ES-I3 (cell line): ENCODE results near the gene NELFE.
"Not testable (repeated sequence)": the region's sequence is repeated elsewhere in the genome, so short reads cannot be mapped to it uniquely, and the experiment has no call there.

Source experiments
- H3K36me3 ChIP-seq: 2 replicates; pipeline ENCODE4 v1.6.1; 2013; ENCODE audit warnings: mild to moderate bottlenecking, low read length, control low read depth, moderate library complexity; ENCODE audit not compliant: insufficient read depth
- H3K4me1 ChIP-seq: 2 replicates; pipeline ENCODE4 v1.6.1; 2013; ENCODE audit warnings: mild to moderate bottlenecking, control low read depth, low read length; ENCODE audit not compliant: insufficient read depth
- H3K9ac ChIP-seq: 2 replicates; pipeline ENCODE4 v1.6.1; 2013; ENCODE audit warnings: low read depth, mild to moderate bottlenecking, low read length, moderate library complexity
- H3K9me3 ChIP-seq: 2 replicates; pipeline ENCODE4 v1.6.1; 2013; ENCODE audit warnings: mild to moderate bottlenecking, low read length, moderate library complexity; ENCODE audit not compliant: control insufficient read depth, insufficient read depth

NELFE gene

GRCh38 chr6:31980195-31980876 lies 21.6 kb upstream of the NELFE start:
- H3K9me3 ChIP-seq, H3K9ac ChIP-seq, H3K4me1 ChIP-seq, H3K36me3 ChIP-seq: not testable (repeated sequence)

GRCh38 chr6:31979238-31979898 lies 20.6 kb upstream of the NELFE start:
- no peak overlapping the region for H3K9ac ChIP-seq
- H3K4me1 ChIP-seq = no peaks in the 10 kb centered on the region
- H3K9me3 ChIP-seq = no peaks in the 10 kb centered on the region; the same call in 1 of the 2 replicates
- H3K36me3 ChIP-seq = no peaks in the 10 kb centered on the region

GRCh38 chr6:31978831-31979230 lies 20.1 kb upstream of the NELFE start:
- H3K9me3 ChIP-seq = no peaks in the 10 kb centered on the region; the same call in 1 of the 2 replicates

GRCh38 chr6:31977816-31978431 lies 19.2 kb upstream of the NELFE start:
- Histone ChIP-seq H3K4me1 (peaks cover 5% of the 10 kb centered on the region; the same call in 1 of the 2 replicates), H3K9ac (no peak overlapping the region), H3K36me3 (no peaks in the 10 kb centered on the region), H3K9me3 (no peaks in the 10 kb centered on the region; the same call in 1 of the 2 replicates)

More at GRCh38 chr6:31978831-31979230, 20.1 kb upstream of the NELFE start:
- H3K4me1 ChIP-seq = no peaks in the 10 kb centered on the region
- no peaks in the 10 kb centered on the region for H3K36me3 ChIP-seq
- no peak overlapping the region for H3K9ac ChIP-seq

GRCh38 chr6:31976065-31976464 lies 17.3 kb upstream of the NELFE start:
- not testable (repeated sequence) for H3K4me1 ChIP-seq, H3K9me3 ChIP-seq, H3K36me3 ChIP-seq, H3K9ac ChIP-seq

GRCh38 chr6:31972709-31973350 lies 14.1 kb upstream of the NELFE start:
- Histone ChIP-seq H3K9me3 (no peaks in the 10 kb centered on the region; the same call in 1 of the 2 replicates), H3K9ac (peak overlapping the region; percentile 69), H3K36me3 (peaks cover 8% of the 10 kb centered on the region), H3K4me1 (peaks cover 5% of the 10 kb centered on the region; the same call in 1 of the 2 replicates)

- H3K36me3 ChIP-seq = peaks cover 8% of the 10 kb centered on the region
- H3K9ac ChIP-seq = peak within 1 kb of the TSS; percentile 69
- no peaks in the 10 kb centered on the region; the same call in 1 of the 2 replicates for H3K9me3 ChIP-seq
- H3K4me1 ChIP-seq = peaks cover 5% of the 10 kb centered on the region; the same call in 1 of the 2 replicates
These were observed 13.4 kb upstream of the NELFE start, which contains the start of gene DXO for GRCh38 chr6:31971993-31972708. Gene DXO, minus strand, starts transcription at chr6:31972138. Its CDS starts 463 bp downstream, at chr6:31971675.

GRCh38 chr6:31971279-31971992 lies 12.7 kb upstream of the NELFE start:
- Histone ChIP-seq H3K36me3 (peaks cover 8% of the 10 kb centered on the region), H3K9me3 (no peaks in the 10 kb centered on the region; the same call in 1 of the 2 replicates), H3K9ac (peak overlapping the region; percentile 69), H3K4me1 (peaks cover 5% of the 10 kb centered on the region; the same call in 1 of the 2 replicates)

- H3K9ac ChIP-seq = peak overlapping the region; percentile 69; the same call in 1 of the 2 replicates
- H3K4me1 ChIP-seq = peaks cover 5% of the 10 kb centered on the region; the same call in 1 of the 2 replicates
- H3K36me3 ChIP-seq = peaks cover 8% of the 10 kb centered on the region
- H3K9me3 ChIP-seq = no peaks in the 10 kb centered on the region; the same call in 1 of the 2 replicates
These were observed 12.0 kb upstream of the NELFE start for GRCh38 chr6:31970604-31971271.

GRCh38 chr6:31969712-31970603 lies 11.2 kb upstream of the NELFE start:
- Histone ChIP-seq H3K36me3 (peaks cover 8% of the 10 kb centered on the region), H3K4me1 (peaks cover 5% of the 10 kb centered on the region; the same call in 1 of the 2 replicates), H3K9me3 (no peaks in the 10 kb centered on the region; the same call in 1 of the 2 replicates), H3K9ac (no peak overlapping the region)

- no peak overlapping the region for H3K9ac ChIP-seq
- H3K36me3 ChIP-seq = peaks cover 10% of the 10 kb centered on the region
- H3K9me3 ChIP-seq = no peaks in the 10 kb centered on the region
- peaks cover 5% of the 10 kb centered on the region; the same call in 1 of the 2 replicates for H3K4me1 ChIP-seq
These were observed 10.3 kb upstream of the NELFE start for GRCh38 chr6:31968791-31969711.
